NCI-H446 (cell line): ENCODE results near the gene FBLN2.
"Not testable (repeated sequence)": the region's sequence is repeated elsewhere in the genome, so short reads cannot be mapped to it uniquely, and the experiment has no call there.

Experiments used
- DNase-seq, 2 experiments: peaks; one replicate each; lab custom pipeline; 2025; lab: John Stamatoyannopoulos, UW

FBLN2 gene

GRCh38 chr3:13549623-13550422 is 898 bp downstream of the FBLN2 start:
- DNase-seq, result no peak

GRCh38 chr3:13550423-13550690 is 1.4 kb downstream of the FBLN2 start:
- no peak for DNase-seq

- DNase-seq, result no peak
Observed at GRCh38 chr3:13550791-13551360, 2.0 kb downstream of the FBLN2 start.

GRCh38 chr3:13552857-13553652 is 4.1 kb downstream of the FBLN2 start:
- DNase-seq, result no peak

GRCh38 chr3:13553686-13554085 is 4.8 kb downstream of the FBLN2 start:
- no peak for DNase-seq

GRCh38 chr3:13555753-13556152 is 6.8 kb downstream of the FBLN2 start:
- DNase-seq, result no peak

GRCh38 chr3:13556207-13556606 is 7.3 kb downstream of the FBLN2 start:
- no peak for DNase-seq

GRCh38 chr3:13556917-13557316 is 8.0 kb downstream of the FBLN2 start:
- DNase-seq, result no peak

- DNase-seq, result no peak
Observed at GRCh38 chr3:13557417-13557816, 8.5 kb downstream of the FBLN2 start.

- DNase-seq, result no peak
Observed at GRCh38 chr3:13557926-13558325, 9.0 kb downstream of the FBLN2 start.

GRCh38 chr3:13558651-13559050 is 9.7 kb downstream of the FBLN2 start:
- no peak for DNase-seq

GRCh38 chr3:13559764-13560525 is 11.0 kb downstream of the FBLN2 start:
- no peak for DNase-seq

GRCh38 chr3:13561376-13561775 is 12.5 kb downstream of the FBLN2 start:
- no peak for DNase-seq

- DNase-seq, result no peak
Observed at GRCh38 chr3:13561967-13562366, 13.0 kb downstream of the FBLN2 start.

GRCh38 chr3:13562421-13562820 is 13.5 kb downstream of the FBLN2 start:
- DNase-seq, result not testable (repeated sequence)

- no peak for DNase-seq
Observed at GRCh38 chr3:13563321-13563720, 14.4 kb downstream of the FBLN2 start.

- DNase-seq, result peak in 1 of 2 experiments; percentile 18
Observed at GRCh38 chr3:13563911-13564310, 15.0 kb downstream of the FBLN2 start.

- no peak for DNase-seq
Observed at GRCh38 chr3:13564751-13565560, 16.0 kb downstream of the FBLN2 start.

GRCh38 chr3:13565581-13566452 is 16.9 kb downstream of the FBLN2 start:
- DNase-seq, result no peak

- no peak for DNase-seq
Observed at GRCh38 chr3:13566453-13566748, 17.5 kb downstream of the FBLN2 start.
